ENCODE results near the gene RERG.

- TF ChIP-seq CTCF (IDR thresholded peaks at IDR 0.05) = no peak
- no peak for TF ChIP-seq POLR2A (IDR thresholded peaks at IDR 0.05)
Measured at GRCh38 chr12:15194456-15195368, 26.5 kb downstream of the RERG start.

Measured in lower leg skin (tissue), 3 donors.